HepG2 (cell line): ENCODE data around the gene KLF11.

Experiments used
- EED ChIP-seq: sonication (generic); formaldehyde crosslinking; IDR thresholded peaks from 2 replicates; pipeline ENCODE4 v1.5.0; 2020; ENCODE audit warnings: mild to moderate bottlenecking, missing genetic modification reagents
- EZH2 ChIP-seq: conservative IDR thresholded peaks from 2 replicates; pipeline ENCODE4 v1.6.1; 2012; ENCODE audit warnings: mild to moderate bottlenecking, low read depth, low read length, moderate library complexity
- IRX3 ChIP-seq: sonication (generic); formaldehyde crosslinking; IDR thresholded peaks from 2 replicates; pipeline ENCODE4 v1.8.1; 2023; ENCODE audit warnings: mild to moderate bottlenecking, low read depth, missing genetic modification reagents, borderline replicate concordance
- KAT8 ChIP-seq: IDR thresholded peaks from 2 replicates; pipeline ENCODE4 v1.6.1; 2016; ENCODE audit warnings: missing genetic modification reagents, missing compliant biosample characterization
- MED1 ChIP-seq: sonication (generic); formaldehyde crosslinking; IDR thresholded peaks from 2 replicates; pipeline ENCODE4 v1.4.0; 2020; ENCODE audit warnings: missing genetic modification reagents
- PREB ChIP-seq: sonication (generic); formaldehyde crosslinking; IDR thresholded peaks from 2 replicates; pipeline ENCODE4 v1.4.0; 2020; ENCODE audit warnings: missing genetic modification reagents
- THYN1 ChIP-seq: sonication (generic); formaldehyde crosslinking; IDR thresholded peaks from 2 replicates; pipeline ENCODE4 v1.8.1; 2023; ENCODE audit warnings: low read depth, mild to moderate bottlenecking, moderate library complexity, missing genetic modification reagents, borderline replicate concordance
- ZNF331 ChIP-seq: sonication (generic); formaldehyde crosslinking; IDR thresholded peaks from 2 replicates; pipeline ENCODE4 v1.4.0; 2020; ENCODE audit warnings: missing genetic modification reagents
- TF ChIP-seq, protein P1 (sequence below): sonication (generic); formaldehyde crosslinking; IDR thresholded peaks from 2 replicates; pipeline ENCODE4 v1.5.0; 2020; ENCODE audit warnings: mild to moderate bottlenecking, missing genetic modification reagents
- TF ChIP-seq, protein P2 (sequence below): sonication (generic); formaldehyde crosslinking; conservative IDR thresholded peaks from 2 replicates; pipeline ENCODE4 v1.8.0; 2022; ENCODE audit warnings: mild to moderate bottlenecking, moderate library complexity, missing genetic modification reagents
- TF ChIP-seq, protein P3 (sequence below): sonication (generic); formaldehyde crosslinking; IDR thresholded peaks from 2 replicates; pipeline ENCODE4 v1.5.0; 2020; ENCODE audit warnings: mild to moderate bottlenecking, missing genetic modification reagents, moderate library complexity
- TF ChIP-seq, protein P4 (sequence below): sonication (generic); formaldehyde crosslinking; IDR thresholded peaks from 2 replicates; pipeline ENCODE4 v1.5.0; 2020; ENCODE audit warnings: mild to moderate bottlenecking, missing genetic modification reagents
- TF ChIP-seq, protein P5 (sequence below): sonication (generic); formaldehyde crosslinking; IDR thresholded peaks from 2 replicates; pipeline ENCODE4 v1.5.1; 2020; ENCODE audit warnings: mild to moderate bottlenecking, missing genetic modification reagents, moderate library complexity

DNA sequence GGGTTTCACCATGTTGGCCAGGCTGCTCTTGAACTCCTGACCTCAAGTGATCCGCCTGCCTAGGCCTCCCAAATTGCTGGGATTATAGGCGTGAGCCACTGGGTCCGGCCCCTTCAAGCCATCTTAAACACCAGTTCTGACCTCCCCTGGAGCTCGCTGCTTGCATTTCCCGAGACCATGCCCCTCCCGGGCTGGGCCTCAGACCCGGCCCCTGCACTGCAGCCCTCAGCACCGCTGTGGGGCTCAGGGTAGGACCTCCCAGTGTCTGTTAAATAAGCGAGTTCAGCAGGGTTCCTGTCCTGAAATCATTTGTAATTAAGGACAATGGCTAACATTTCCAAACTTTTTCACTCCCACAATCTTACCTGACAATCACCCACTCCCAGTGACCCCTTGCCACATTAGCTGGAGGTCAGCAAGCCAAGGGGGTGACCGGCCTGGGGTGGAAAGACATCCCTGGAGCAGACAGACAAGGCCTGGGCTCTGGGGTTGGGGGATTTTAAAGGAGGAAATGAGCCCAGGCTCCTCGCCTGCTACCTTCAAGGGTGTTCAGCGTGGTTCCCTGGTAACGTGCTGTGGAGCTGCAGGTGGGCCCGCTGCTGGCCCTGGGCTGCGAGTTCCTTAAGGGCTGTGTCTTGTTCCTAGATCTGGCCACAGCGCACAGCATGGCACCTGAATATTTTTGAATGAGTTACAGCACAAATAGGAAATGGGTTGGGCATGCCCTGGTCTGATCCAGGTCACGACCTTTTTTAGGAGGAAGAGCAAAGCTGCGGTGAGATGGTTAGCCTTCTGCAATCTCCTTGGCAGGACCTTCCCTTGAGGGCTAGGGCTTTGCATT, 21.8 kb downstream of the KLF11 start:
- no peak for TF ChIP-seq THYN1 (CRISPR knock-in tag)
- TF ChIP-seq, protein P1, sequence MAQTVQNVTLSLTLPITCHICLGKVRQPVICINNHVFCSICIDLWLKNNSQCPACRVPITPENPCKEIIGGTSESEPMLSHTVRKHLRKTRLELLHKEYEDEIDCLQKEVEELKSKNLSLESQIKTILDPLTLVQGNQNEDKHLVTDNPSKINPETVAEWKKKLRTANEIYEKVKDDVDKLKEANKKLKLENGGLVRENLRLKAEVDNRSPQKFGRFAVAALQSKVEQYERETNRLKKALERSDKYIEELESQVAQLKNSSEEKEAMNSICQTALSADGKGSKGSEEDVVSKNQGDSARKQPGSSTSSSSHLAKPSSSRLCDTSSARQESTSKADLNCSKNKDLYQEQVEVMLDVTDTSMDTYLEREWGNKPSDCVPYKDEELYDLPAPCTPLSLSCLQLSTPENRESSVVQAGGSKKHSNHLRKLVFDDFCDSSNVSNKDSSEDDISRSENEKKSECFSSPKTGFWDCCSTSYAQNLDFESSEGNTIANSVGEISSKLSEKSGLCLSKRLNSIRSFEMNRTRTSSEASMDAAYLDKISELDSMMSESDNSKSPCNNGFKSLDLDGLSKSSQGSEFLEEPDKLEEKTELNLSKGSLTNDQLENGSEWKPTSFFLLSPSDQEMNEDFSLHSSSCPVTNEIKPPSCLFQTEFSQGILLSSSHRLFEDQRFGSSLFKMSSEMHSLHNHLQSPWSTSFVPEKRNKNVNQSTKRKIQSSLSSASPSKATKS (CRISPR knock-in tag), result no peak
- TF ChIP-seq ZNF331, result no peak
- TF ChIP-seq PREB, result no peak
- TF ChIP-seq, protein P2, sequence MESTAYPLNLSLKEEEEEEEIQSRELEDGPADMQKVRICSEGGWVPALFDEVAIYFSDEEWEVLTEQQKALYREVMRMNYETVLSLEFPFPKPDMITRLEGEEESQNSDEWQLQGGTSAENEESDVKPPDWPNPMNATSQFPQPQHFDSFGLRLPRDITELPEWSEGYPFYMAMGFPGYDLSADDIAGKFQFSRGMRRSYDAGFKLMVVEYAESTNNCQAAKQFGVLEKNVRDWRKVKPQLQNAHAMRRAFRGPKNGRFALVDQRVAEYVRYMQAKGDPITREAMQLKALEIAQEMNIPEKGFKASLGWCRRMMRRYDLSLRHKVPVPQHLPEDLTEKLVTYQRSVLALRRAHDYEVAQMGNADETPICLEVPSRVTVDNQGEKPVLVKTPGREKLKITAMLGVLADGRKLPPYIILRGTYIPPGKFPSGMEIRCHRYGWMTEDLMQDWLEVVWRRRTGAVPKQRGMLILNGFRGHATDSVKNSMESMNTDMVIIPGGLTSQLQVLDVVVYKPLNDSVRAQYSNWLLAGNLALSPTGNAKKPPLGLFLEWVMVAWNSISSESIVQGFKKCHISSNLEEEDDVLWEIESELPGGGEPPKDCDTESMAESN, result no peak
- TF ChIP-seq, protein P3, sequence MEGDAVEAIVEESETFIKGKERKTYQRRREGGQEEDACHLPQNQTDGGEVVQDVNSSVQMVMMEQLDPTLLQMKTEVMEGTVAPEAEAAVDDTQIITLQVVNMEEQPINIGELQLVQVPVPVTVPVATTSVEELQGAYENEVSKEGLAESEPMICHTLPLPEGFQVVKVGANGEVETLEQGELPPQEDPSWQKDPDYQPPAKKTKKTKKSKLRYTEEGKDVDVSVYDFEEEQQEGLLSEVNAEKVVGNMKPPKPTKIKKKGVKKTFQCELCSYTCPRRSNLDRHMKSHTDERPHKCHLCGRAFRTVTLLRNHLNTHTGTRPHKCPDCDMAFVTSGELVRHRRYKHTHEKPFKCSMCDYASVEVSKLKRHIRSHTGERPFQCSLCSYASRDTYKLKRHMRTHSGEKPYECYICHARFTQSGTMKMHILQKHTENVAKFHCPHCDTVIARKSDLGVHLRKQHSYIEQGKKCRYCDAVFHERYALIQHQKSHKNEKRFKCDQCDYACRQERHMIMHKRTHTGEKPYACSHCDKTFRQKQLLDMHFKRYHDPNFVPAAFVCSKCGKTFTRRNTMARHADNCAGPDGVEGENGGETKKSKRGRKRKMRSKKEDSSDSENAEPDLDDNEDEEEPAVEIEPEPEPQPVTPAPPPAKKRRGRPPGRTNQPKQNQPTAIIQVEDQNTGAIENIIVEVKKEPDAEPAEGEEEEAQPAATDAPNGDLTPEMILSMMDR (CRISPR knock-in tag), result no peak
- TF ChIP-seq EZH2, result no peak
- TF ChIP-seq, protein P4, sequence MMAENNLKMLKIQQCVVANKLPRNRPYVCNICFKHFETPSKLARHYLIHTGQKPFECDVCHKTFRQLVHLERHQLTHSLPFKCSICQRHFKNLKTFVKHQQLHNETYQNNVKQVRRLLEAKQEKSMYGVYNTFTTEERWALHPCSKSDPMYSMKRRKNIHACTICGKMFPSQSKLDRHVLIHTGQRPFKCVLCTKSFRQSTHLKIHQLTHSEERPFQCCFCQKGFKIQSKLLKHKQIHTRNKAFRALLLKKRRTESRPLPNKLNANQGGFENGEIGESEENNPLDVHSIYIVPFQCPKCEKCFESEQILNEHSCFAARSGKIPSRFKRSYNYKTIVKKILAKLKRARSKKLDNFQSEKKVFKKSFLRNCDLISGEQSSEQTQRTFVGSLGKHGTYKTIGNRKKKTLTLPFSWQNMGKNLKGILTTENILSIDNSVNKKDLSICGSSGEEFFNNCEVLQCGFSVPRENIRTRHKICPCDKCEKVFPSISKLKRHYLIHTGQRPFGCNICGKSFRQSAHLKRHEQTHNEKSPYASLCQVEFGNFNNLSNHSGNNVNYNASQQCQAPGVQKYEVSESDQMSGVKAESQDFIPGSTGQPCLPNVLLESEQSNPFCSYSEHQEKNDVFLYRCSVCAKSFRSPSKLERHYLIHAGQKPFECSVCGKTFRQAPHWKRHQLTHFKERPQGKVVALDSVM (CRISPR knock-in tag), result no peak
- TF ChIP-seq EED (CRISPR knock-in tag), result no peak
- no peak for TF ChIP-seq IRX3 (CRISPR knock-in tag)
- no peak for TF ChIP-seq KAT8 (CRISPR knock-in tag)
- TF ChIP-seq, protein P5, sequence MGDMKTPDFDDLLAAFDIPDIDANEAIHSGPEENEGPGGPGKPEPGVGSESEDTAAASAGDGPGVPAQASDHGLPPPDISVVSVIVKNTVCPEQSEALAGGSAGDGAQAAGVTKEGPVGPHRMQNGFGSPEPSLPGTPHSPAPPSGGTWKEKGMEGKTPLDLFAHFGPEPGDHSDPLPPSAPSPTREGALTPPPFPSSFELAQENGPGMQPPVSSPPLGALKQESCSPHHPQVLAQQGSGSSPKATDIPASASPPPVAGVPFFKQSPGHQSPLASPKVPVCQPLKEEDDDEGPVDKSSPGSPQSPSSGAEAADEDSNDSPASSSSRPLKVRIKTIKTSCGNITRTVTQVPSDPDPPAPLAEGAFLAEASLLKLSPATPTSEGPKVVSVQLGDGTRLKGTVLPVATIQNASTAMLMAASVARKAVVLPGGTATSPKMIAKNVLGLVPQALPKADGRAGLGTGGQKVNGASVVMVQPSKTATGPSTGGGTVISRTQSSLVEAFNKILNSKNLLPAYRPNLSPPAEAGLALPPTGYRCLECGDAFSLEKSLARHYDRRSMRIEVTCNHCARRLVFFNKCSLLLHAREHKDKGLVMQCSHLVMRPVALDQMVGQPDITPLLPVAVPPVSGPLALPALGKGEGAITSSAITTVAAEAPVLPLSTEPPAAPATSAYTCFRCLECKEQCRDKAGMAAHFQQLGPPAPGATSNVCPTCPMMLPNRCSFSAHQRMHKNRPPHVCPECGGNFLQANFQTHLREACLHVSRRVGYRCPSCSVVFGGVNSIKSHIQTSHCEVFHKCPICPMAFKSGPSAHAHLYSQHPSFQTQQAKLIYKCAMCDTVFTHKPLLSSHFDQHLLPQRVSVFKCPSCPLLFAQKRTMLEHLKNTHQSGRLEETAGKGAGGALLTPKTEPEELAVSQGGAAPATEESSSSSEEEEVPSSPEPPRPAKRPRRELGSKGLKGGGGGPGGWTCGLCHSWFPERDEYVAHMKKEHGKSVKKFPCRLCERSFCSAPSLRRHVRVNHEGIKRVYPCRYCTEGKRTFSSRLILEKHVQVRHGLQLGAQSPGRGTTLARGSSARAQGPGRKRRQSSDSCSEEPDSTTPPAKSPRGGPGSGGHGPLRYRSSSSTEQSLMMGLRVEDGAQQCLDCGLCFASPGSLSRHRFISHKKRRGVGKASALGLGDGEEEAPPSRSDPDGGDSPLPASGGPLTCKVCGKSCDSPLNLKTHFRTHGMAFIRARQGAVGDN (CRISPR knock-in tag), result no peak
- no peak for TF ChIP-seq MED1 (CRISPR knock-in tag)
